HG02970 (cell line): Measurements from ENCODE around the gene RPL39L.

Experiments used
- ATAC-seq: cut with Tn5 transposase; IDR thresholded peaks from one replicate; pipeline ENCODE4 v1.9.1; 2021; ENCODE audit warnings: mild to moderate bottlenecking, moderate library complexity, moderate number of reproducible peaks; ENCODE audit not compliant: unreplicated experiment, low FRiP score

Gene RPL39L

DNA sequence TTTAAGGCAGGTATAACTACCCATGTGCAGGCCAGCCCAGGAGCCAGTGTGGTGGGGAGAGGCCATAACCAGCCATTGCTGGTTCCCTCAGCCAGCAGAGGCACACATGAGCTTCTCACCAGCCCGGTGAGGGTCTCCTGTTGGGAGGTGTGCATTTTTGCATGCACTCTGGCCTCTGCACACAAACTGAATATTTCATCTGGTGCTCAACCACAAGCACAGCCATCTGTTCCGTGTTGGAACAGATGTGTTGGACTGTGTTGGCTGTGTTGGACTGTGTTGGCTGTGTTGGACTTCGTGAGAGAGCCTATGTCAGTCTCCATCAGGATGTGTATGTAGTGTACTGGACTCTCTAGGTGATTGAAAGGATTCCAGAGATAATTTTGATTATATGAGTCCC is 67.2 kb downstream of the RPL39L start:
- no peak for ATAC-seq
